WERI-Rb-1 (cell line): ENCODE data around the gene DCAF6.

ENCODE experiments used
- DNase-seq: peaks from one replicate; pipeline ENCODE4 v3.0.0-alpha.2; 2020
- H3K27ac ChIP-seq: fragments of 250-450 bp; sonication (Bioruptor Pico); 2 replicates; pipeline ENCODE4 v1.5.1; 2020; ENCODE audit warnings: mild to moderate bottlenecking, moderate library complexity
- H3K27me3 ChIP-seq: fragments of 250-450 bp; sonication (Bioruptor Pico); 2 replicates; pipeline ENCODE4 v1.5.1; 2021; ENCODE audit warnings: mild to moderate bottlenecking, low read depth, moderate library complexity; ENCODE audit not compliant: insufficient read depth, severe bottlenecking
- H3K36me3 ChIP-seq: fragments of 250-450 bp; sonication (Bioruptor Pico); 2 replicates; pipeline ENCODE4 v1.5.1; 2020; ENCODE audit warnings: mild to moderate bottlenecking, moderate library complexity
- H3K4me3 ChIP-seq: 2 replicates; pipeline ENCODE4 v1.5.1; 2011; ENCODE audit warnings: low read depth, mild to moderate bottlenecking, control low read depth, low read length
- H3K9me3 ChIP-seq: fragments of 250-450 bp; sonication (Bioruptor Pico); 2 replicates; pipeline ENCODE4 v1.5.1; 2021; ENCODE audit warnings: mild to moderate bottlenecking, moderate library complexity; ENCODE audit not compliant: severe bottlenecking
- CTCF ChIP-seq: IDR thresholded peaks from 2 replicates; pipeline ENCODE4 v1.5.1; 2011; ENCODE audit warnings: low read depth, mild to moderate bottlenecking, control low read depth, inconsistent platforms, low read length

The DCAF6 gene

GRCh38 chr1:167933788-167934187, 2.7 kb upstream of the DCAF6 start:
- Histone ChIP-seq H3K27me3 (no peaks in the 10 kb centered on the region), H3K27ac (no peak overlapping the region), H3K36me3 (no peaks in the 10 kb centered on the region), H3K4me3 (no peak overlapping the region), H3K9me3 (no peaks in the 10 kb centered on the region)
- DNase-seq = no peak
- TF ChIP-seq CTCF = no peak

DNA sequence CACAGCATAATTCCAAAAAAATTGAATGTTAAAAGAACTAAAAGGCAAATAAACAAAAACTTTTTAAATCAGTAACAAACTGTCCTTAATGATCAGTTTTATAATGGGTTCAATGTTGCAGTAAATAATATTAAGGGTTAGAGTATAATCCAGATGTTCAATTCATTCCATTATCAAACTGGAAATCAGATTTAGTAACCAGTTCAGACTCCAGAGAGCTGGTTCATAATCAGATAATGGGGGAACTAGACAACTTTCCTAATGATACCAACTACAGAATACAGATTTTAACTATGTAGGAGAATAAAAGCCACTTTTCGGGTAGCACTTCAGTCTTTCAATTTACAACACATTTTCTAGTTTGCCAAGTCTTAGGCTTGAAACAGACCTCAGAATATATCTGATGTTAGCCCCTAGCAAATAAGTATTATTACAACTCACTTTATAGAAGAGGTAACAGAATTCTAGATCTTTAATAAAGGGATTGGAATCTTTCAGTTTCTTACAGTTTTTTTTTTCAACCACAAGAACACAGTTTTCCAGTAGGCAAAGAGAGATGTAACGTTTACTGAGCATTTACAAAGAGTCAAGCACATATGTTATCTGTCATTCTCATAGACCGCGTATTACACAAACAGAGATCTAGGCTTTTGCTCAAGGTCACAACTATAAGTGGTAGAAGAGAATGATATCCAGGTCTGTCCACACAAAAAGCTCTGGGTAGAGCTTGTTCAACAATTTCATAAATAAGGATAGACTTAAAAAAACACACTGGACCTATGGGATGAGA, 1.9 kb upstream of the DCAF6 start:
- TF ChIP-seq CTCF = no peak
- Histone ChIP-seq H3K27ac (no peak overlapping the region), H3K9me3 (no peaks in the 10 kb centered on the region), H3K4me3 (peak overlapping the region; percentile 54), H3K27me3 (no peaks in the 10 kb centered on the region), H3K36me3 (no peaks in the 10 kb centered on the region)
- no peak for DNase-seq

GRCh38 chr1:167935216-167936067, 1.0 kb upstream of the DCAF6 start:
- H3K27ac ChIP-seq = peak overlapping the region; percentile 97
- peak overlapping the region; percentile 54 for H3K4me3 ChIP-seq
- no peaks in the 10 kb centered on the region for H3K36me3 ChIP-seq
- TF ChIP-seq CTCF = no peak
- DNase-seq = peak; percentile 8
- no peaks in the 10 kb centered on the region for H3K27me3 ChIP-seq
- no peaks in the 10 kb centered on the region for H3K9me3 ChIP-seq

- TF ChIP-seq CTCF = no peak
- no peaks in the 10 kb centered on the region for H3K27me3 ChIP-seq
- DNase-seq = peak; percentile 8
- no peaks in the 10 kb centered on the region for H3K9me3 ChIP-seq
- peak within 1 kb of the TSS; percentile 54 for H3K4me3 ChIP-seq
- H3K36me3 ChIP-seq = no peaks in the 10 kb centered on the region
- H3K27ac ChIP-seq = peak within 1 kb of the TSS; percentile 97
These were observed 636 bp downstream of the DCAF6 start, which contains the start of gene MPC2 for GRCh38 chr1:167936930-167937708. Gene MPC2, minus strand, starts transcription at chr1:167937072. Its CDS starts 1,231 bp downstream, at chr1:167935841.

GRCh38 chr1:167937709-167938010, 1.2 kb downstream of the DCAF6 start:
- TF ChIP-seq CTCF = no peak
- no peak overlapping the region; the same call in 1 of the 2 replicates for H3K27ac ChIP-seq

More at GRCh38 chr1:167937709-167938010, 1.2 kb downstream of the DCAF6 start:
- Histone ChIP-seq H3K9me3 (no peaks in the 10 kb centered on the region), H3K36me3 (no peaks in the 10 kb centered on the region), H3K27me3 (no peaks in the 10 kb centered on the region), H3K4me3 (peak overlapping the region; percentile 54)
- DNase-seq = no peak
